A549 (cell line): ENCODE results near the gene SHC1. TPM values are rescaled to one million over a fixed set of nuclear protein-coding genes. Genes with fewer than 3 reads are reported as not detected.

Experiments
- ATAC-seq, 2 experiments: fragments of 200-7000 bp in 1 of 2; fragments of >200 bp in 1 of 2; cut with Nextera tagmentation in 1 of 2; cut with Tn5 transposase in 1 of 2; 3 replicates each; pipeline versions ENCODE4 v1.8.0 to v1.9.1; 2018 to 2020; ENCODE audit warnings: mild to moderate bottlenecking in 1 of 2, moderate library complexity in 1 of 2
- CTCF ChIA-PET: fragments of 300-600 bp; sonication (Branson Sonifier 250); formaldehyde crosslinking; extraction: SDS; loops from one replicate; lab custom pipeline; 2021; ENCODE audit warnings: antibody characterized with exemption, inconsistent platforms; lab: Yijun Ruan, JAX
- POLR2A ChIA-PET: fragments of 350-600 bp; formaldehyde crosslinking; extraction: SDS; loops from one replicate; lab custom pipeline; 2021; ENCODE audit warnings: antibody characterized with exemption, inconsistent platforms; lab: Yijun Ruan, JAX
- DNase-seq, 2 experiments: peaks; one replicate each; pipeline versions ENCODE4 v3.0.0 to v3.0.0-alpha.2; 2011 to 2016; ENCODE audit warnings: low read depth in 1 of 2, low spot score in 1 of 2
- FAIRE-seq: peaks from 2 replicates; lab custom pipeline; 2011; peaks lifted over from hg19 to GRCh38; lab: Jason Lieb, UNC
- H3K27ac ChIP-seq, 2 experiments: fragments of >200 bp; sonication (Bioruptor Twin); formaldehyde crosslinking; 3 replicates each; pipeline ENCODE4 v1.5.1; 2016 to 2017
- H3K4me1 ChIP-seq: fragments of >200 bp; sonication (Bioruptor Twin); formaldehyde crosslinking; 3 replicates; pipeline ENCODE4 v1.6.1; 2016
- H3K4me2 ChIP-seq: fragments of >200 bp; sonication (Bioruptor Twin); formaldehyde crosslinking; 3 replicates; pipeline ENCODE4 v1.6.1; 2016
- H3K4me3 ChIP-seq: fragments of >200 bp; sonication (Bioruptor Twin); formaldehyde crosslinking; 3 replicates; pipeline ENCODE4 v1.5.1; 2016
- H3K9me3 ChIP-seq: fragments of >200 bp; sonication (Bioruptor Twin); formaldehyde crosslinking; 3 replicates; pipeline ENCODE4 v1.6.1; 2016
- BHLHE40 ChIP-seq: IDR thresholded peaks from 2 replicates; pipeline ENCODE4 v1.6.1; 2012; ENCODE audit warnings: low read depth, low read length, inconsistent platforms
- CBX8 ChIP-seq: fragments of 200-600 bp; sonication (generic); IDR thresholded peaks from 2 replicates; pipeline ENCODE4 v1.6.1; 2016
- CHD2 ChIP-seq: fragments of 150-350 bp; IDR thresholded peaks from 2 replicates; pipeline ENCODE4 v1.6.1; 2014; ENCODE audit warnings: low read length; ENCODE audit not compliant: partially characterized antibody
- CTCF ChIP-seq: fragments of >200 bp; sonication (Bioruptor Twin); formaldehyde crosslinking; IDR thresholded peaks from 3 replicates; pipeline ENCODE4 v1.5.1; 2016
- EHMT2 ChIP-seq: fragments of 200-600 bp; sonication (generic); IDR thresholded peaks from 2 replicates; pipeline ENCODE4 v1.6.1; 2016; ENCODE audit warnings: antibody characterized with exemption, low read depth, mild to moderate bottlenecking, moderate library complexity
- ESRRA ChIP-seq: fragments of 150-350 bp; IDR thresholded peaks from 2 replicates; pipeline ENCODE4 v1.6.1; 2014; ENCODE audit warnings: mild to moderate bottlenecking, low read length, borderline replicate concordance
- FOSL2 ChIP-seq, 2 experiments: fragments of 450-650 bp in 1 of 2; fragments of >200 bp in 1 of 2; sonication (Bioruptor Twin) in 1 of 2; formaldehyde crosslinking; IDR thresholded peaks; 2 replicates each; pipeline versions ENCODE4 v1.5.0 to v1.6.1; 2016 to 2020; ENCODE audit warnings: mild to moderate bottlenecking in 1 of 2, moderate library complexity in 1 of 2
- HES2 ChIP-seq: fragments of >200 bp; sonication (Bioruptor Twin); formaldehyde crosslinking; IDR thresholded peaks from 2 replicates; pipeline ENCODE4 v1.6.1; 2016
- HOXA7 ChIP-seq: fragments of 250-450 bp; sonication (Bioruptor Pico); IDR thresholded peaks from 2 replicates; pipeline ENCODE4 v1.5.0; 2020; ENCODE audit warnings: mild to moderate bottlenecking, moderate library complexity
- HOXB13 ChIP-seq: fragments of 250-450 bp; sonication (Bioruptor Pico); IDR thresholded peaks from 2 replicates; pipeline ENCODE4 v1.5.0; 2020; ENCODE audit warnings: low read depth, mild to moderate bottlenecking, moderate library complexity
- KDM1A ChIP-seq: fragments of 200-600 bp; sonication (generic); IDR thresholded peaks from 2 replicates; pipeline ENCODE4 v1.6.1; 2016; ENCODE audit warnings: low read depth, mild to moderate bottlenecking
- MAFK ChIP-seq: fragments of 450-650 bp; IDR thresholded peaks from 2 replicates; pipeline ENCODE4 v1.6.1; 2014; ENCODE audit not compliant: partially characterized antibody
- MYC ChIP-seq: IDR thresholded peaks from 2 replicates; pipeline ENCODE4 v1.6.1; 2012; ENCODE audit warnings: mild to moderate bottlenecking, inconsistent platforms, low read length, improper control_type of control experiment, borderline replicate concordance
- NFE2L2 ChIP-seq: fragments of 150-350 bp; conservative IDR thresholded peaks from 2 replicates; pipeline ENCODE4 v1.6.1; 2014; ENCODE audit warnings: low read length
- PHF8 ChIP-seq: fragments of 200-600 bp; sonication (generic); IDR thresholded peaks from 2 replicates; pipeline ENCODE4 v1.6.1; 2016; ENCODE audit warnings: low read depth, mild to moderate bottlenecking, antibody characterized with exemption, moderate library complexity, borderline replicate concordance
- POLR2A ChIP-seq: IDR thresholded peaks from 2 replicates; pipeline ENCODE4 v1.6.1; 2012; ENCODE audit warnings: mild to moderate bottlenecking, low read length
- POLR2AphosphoS2 ChIP-seq: conservative IDR thresholded peaks from 2 replicates; pipeline ENCODE4 v1.6.1; 2012; ENCODE audit warnings: low read length, improper control_type of control experiment, inconsistent platforms
- RAD21 ChIP-seq, 2 experiments: fragments of >200 bp in 1 of 2; sonication (Bioruptor Twin) in 1 of 2; formaldehyde crosslinking in 1 of 2; IDR thresholded peaks in 1 of 2; conservative IDR thresholded peaks in 1 of 2; 2 replicates in 1 of 2; 3 replicates in 1 of 2; pipeline ENCODE4 v1.6.1; 2012 to 2018; ENCODE audit warnings: inconsistent platforms in 1 of 2
- RARB ChIP-seq: fragments of 250-450 bp; sonication (Bioruptor Pico); IDR thresholded peaks from 2 replicates; pipeline ENCODE4 v1.8.0; 2021; ENCODE audit warnings: mild to moderate bottlenecking, moderate library complexity
- RCOR1 ChIP-seq: fragments of 150-350 bp; IDR thresholded peaks from 2 replicates; pipeline ENCODE4 v1.6.1; 2014; ENCODE audit warnings: antibody characterized with exemption, low read length, low read depth
- RFX5 ChIP-seq: fragments of 450-650 bp; IDR thresholded peaks from 2 replicates; pipeline ENCODE4 v1.7.1; 2014; ENCODE audit warnings: antibody characterized with exemption, mild to moderate bottlenecking, moderate library complexity
- RNF2 ChIP-seq: fragments of 200-600 bp; sonication (generic); IDR thresholded peaks from 2 replicates; pipeline ENCODE4 v1.6.1; 2016; ENCODE audit warnings: low read depth, mild to moderate bottlenecking, antibody characterized with exemption, moderate library complexity, borderline replicate concordance
- TP53 ChIP-seq: fragments of 250-450 bp; sonication (Bioruptor Pico); IDR thresholded peaks from 2 replicates; pipeline ENCODE4 v1.5.0; 2021; ENCODE audit warnings: mild to moderate bottlenecking, moderate library complexity
- ZC3H11A ChIP-seq: fragments of 450-650 bp; IDR thresholded peaks from 2 replicates; pipeline ENCODE4 v1.6.1; 2014; ENCODE audit warnings: antibody characterized with exemption, mild to moderate bottlenecking
- WGBS: methylation state at CpG from one replicate; pipeline ENCODE4 v1.1.6; 2017; ENCODE audit errors: missing lambda C conversion rate; 5-methylcytosine and 5-hydroxymethylcytosine counted together
- polyA plus RNA-seq, 4 experiments: library from polyadenylated mRNA; depleted of rRNA in 3 of 4; stranded (reverse); fragments of >200 nt; fragmentation: RNase III in 1 of 4; extraction: RNeasy Plus Mini Kit Qiagen cat#74134 plus additional on column Dnase treatment in 1 of 4; gene quantifications; 2 replicates in 3 of 4; 3 replicates in 1 of 4; pipeline ENCODE4 v1.2.3, GENCODE V29; 2011 to 2017
- TF ChIP-seq, protein P1 (sequence below): fragments of 250-450 bp; sonication (Bioruptor Pico); IDR thresholded peaks from 2 replicates; pipeline ENCODE4 v1.5.0; 2021; ENCODE audit warnings: mild to moderate bottlenecking, moderate library complexity, borderline replicate concordance
- TF ChIP-seq, protein P2 (sequence below): fragments of >200 bp; sonication (Bioruptor Twin); formaldehyde crosslinking; IDR thresholded peaks from 3 replicates; pipeline ENCODE4 v1.6.1; 2016
- TF ChIP-seq, protein P3 (sequence below): fragments of 150-350 bp; IDR thresholded peaks from 2 replicates; pipeline ENCODE4 v1.6.1; 2014; ENCODE audit warnings: low read depth, mild to moderate bottlenecking, low read length

SHC1 gene
- polyA plus RNA-seq, 2 of the 4 experiments (the other 2 are of a cell fraction) = 118 to 174 TPM

DNA sequence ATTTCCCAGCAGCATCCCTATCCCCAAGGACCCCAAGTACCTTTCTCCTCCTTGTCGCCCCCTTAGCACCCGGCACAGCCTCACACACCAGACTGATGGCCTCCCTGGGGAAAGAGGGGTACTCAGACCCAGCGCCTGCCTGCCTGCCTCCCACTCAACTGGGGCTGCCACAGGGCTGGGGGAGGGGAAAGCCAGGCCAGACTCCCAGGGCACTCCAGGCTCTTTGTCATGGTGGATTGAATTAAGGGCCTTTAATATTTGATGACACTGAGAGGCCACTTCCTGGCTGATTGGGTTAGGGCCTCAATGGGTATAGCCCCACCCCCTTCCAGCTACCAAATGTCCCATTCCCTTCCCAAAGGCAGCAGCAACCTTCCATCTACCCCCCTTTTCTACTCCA is 1.8 kb downstream of the SHC1 start:
- CTCF ChIA-PET = no interaction called here
- peaks cover 41% of the 10 kb centered on the region for H3K4me1 ChIP-seq
- no peak for FAIRE-seq

GRCh38 chr1:154967331-154967950 is 3.1 kb downstream of the SHC1 start:
- Histone ChIP-seq H3K4me1 (peaks cover 48% of the 10 kb centered on the region), H3K4me3 (no peak overlapping the region)
- TF ChIP-seq, protein P1, sequence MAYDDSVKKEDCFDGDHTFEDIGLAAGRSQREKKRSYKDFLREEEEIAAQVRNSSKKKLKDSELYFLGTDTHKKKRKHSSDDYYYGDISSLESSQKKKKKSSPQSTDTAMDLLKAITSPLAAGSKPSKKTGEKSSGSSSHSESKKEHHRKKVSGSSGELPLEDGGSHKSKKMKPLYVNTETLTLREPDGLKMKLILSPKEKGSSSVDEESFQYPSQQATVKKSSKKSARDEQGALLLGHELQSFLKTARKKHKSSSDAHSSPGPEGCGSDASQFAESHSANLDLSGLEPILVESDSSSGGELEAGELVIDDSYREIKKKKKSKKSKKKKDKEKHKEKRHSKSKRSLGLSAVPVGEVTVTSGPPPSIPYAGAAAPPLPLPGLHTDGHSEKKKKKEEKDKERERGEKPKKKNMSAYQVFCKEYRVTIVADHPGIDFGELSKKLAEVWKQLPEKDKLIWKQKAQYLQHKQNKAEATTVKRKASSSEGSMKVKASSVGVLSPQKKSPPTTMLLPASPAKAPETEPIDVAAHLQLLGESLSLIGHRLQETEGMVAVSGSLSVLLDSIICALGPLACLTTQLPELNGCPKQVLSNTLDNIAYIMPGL (CRISPR knock-in tag) = no peak
- no peak for TF ChIP-seq HOXA7 (CRISPR knock-in tag)
- no peak for TF ChIP-seq TP53 (CRISPR knock-in tag)
- TF ChIP-seq BHLHE40 = no peak
- TF ChIP-seq CTCF = no peak
- no peak for TF ChIP-seq EHMT2
- no peak for TF ChIP-seq RFX5
- TF ChIP-seq, protein P2, sequence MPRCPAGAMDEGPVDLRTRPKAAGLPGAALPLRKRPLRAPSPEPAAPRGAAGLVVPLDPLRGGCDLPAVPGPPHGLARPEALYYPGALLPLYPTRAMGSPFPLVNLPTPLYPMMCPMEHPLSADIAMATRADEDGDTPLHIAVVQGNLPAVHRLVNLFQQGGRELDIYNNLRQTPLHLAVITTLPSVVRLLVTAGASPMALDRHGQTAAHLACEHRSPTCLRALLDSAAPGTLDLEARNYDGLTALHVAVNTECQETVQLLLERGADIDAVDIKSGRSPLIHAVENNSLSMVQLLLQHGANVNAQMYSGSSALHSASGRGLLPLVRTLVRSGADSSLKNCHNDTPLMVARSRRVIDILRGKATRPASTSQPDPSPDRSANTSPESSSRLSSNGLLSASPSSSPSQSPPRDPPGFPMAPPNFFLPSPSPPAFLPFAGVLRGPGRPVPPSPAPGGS = no peak
- TF ChIP-seq CHD2 = no peak
- TF ChIP-seq ESRRA = no peak
- no peak for TF ChIP-seq POLR2AphosphoS2
- TF ChIP-seq, all 56 proteins: peak for 0
- POLR2A ChIA-PET = no interaction called here
- no peak for DNase-seq
- H3K4me2 ChIP-seq = peak overlapping the region; percentile 99
- CTCF ChIA-PET = no interaction called here
- no peak for ATAC-seq
- 93% methylated on average over 4 of the region's 5 CpGs for whole genome bisulfite sequencing
- no peak for FAIRE-seq
- no peaks in the 10 kb centered on the region for H3K9me3 ChIP-seq
- peak overlapping the region in 1 of 2 experiments; percentile 98; a peak in 4 of 6 replicates for H3K27ac ChIP-seq

More for the DNA sequence above, 1.8 kb downstream of the SHC1 start:
- Histone ChIP-seq H3K27ac (peak overlapping the region; percentile 98 to 100), H3K9me3 (no peaks in the 10 kb centered on the region), H3K4me2 (peak overlapping the region; percentile 99), H3K4me3 (peak overlapping the region; percentile 65)
- no peak for ATAC-seq
- POLR2A ChIA-PET = no interaction called here
- TF ChIP-seq TP53 (CRISPR knock-in tag) (no peak), PHF8 (no peak), RFX5 (no peak), KDM1A (no peak), CBX8 (no peak), BHLHE40 (no peak), HOXB13 (CRISPR knock-in tag) (no peak), RNF2 (no peak), POLR2A (no peak), MYC (no peak)
- WGBS = 100% methylated on average over 1 of the region's 3 CpGs
- DNase-seq = no peak

DNA sequence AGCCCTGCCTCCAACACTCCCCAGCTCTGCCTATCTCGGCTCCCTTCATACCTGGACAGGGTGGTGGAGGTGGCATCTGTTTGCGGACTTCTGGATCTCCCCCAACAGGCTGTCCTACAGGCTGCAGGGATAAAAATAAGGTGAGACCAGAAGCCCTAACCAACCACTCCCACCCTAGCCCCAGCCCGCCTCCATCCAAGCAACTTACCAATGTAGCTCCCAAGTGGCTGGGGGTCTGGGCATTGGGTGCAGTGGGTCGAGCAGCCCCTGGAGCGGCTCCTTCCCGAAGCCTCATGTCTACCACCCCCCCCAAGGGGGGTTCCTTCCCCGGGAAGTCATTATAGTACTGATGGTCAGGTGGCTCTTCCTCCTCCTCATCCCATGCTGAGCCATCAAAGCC is 4.4 kb downstream of the SHC1 start:
- FAIRE-seq (no peak), ATAC-seq (no peak), DNase-seq (no peak)
- 91% methylated on average over 6 of the region's 7 CpGs for WGBS
- Histone ChIP-seq H3K4me2 (no peak overlapping the region), H3K9me3 (no peaks in the 10 kb centered on the region), H3K4me1 (peaks cover 35% of the 10 kb centered on the region), H3K4me3 (no peak overlapping the region), H3K27ac (no peak overlapping the region)
- POLR2A ChIA-PET = interaction anchor here (1.5 to 1.9 kb wide), 2 partner anchors 8 to 10 kb away, joined by 4 to 8 read pairs; partner anchors contain the start of genes CKS1B and PBXIP1
- no peak for TF ChIP-seq HOXB13 (CRISPR knock-in tag)
- TF ChIP-seq, protein P3, sequence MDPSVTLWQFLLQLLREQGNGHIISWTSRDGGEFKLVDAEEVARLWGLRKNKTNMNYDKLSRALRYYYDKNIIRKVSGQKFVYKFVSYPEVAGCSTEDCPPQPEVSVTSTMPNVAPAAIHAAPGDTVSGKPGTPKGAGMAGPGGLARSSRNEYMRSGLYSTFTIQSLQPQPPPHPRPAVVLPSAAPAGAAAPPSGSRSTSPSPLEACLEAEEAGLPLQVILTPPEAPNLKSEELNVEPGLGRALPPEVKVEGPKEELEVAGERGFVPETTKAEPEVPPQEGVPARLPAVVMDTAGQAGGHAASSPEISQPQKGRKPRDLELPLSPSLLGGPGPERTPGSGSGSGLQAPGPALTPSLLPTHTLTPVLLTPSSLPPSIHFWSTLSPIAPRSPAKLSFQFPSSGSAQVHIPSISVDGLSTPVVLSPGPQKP = no peak
- TF ChIP-seq RCOR1 = no peak
- TF ChIP-seq RARB (CRISPR knock-in tag) = no peak
- TF ChIP-seq FOSL2 (IDR thresholded peaks at IDR 0.05) = no peak
- no peak for TF ChIP-seq FOSL2 (CRISPR knock-in tag; IDR thresholded peaks at IDR 0.05)
- TF ChIP-seq NFE2L2 = no peak
- no peak for TF ChIP-seq KDM1A
- no peak for TF ChIP-seq ZC3H11A
- TF ChIP-seq HES2 = no peak
- TF ChIP-seq EHMT2 = no peak
- no peak for TF ChIP-seq MAFK
- no peak for TF ChIP-seq TP53 (CRISPR knock-in tag)
- TF ChIP-seq RAD21 (conservative IDR thresholded peaks at IDR 0.05 in 1 of 2, IDR thresholded peaks at IDR 0.05 in 1 of 2) = no peak
- CTCF ChIA-PET = interaction anchor here (0.9 kb wide), 1 partner anchor 30 kb away, joined by 3 read pairs; the partner anchor contains the start of gene PMVK
